NCI-H1092 treated with DMSO at 0.1 percent for 48 hours (cell line): Measurements from ENCODE around the gene FLVCR1.
A peak's percentile ranks its signal among the peaks of the same experiment; 100 is the strongest.
"Not testable (repeated sequence)": the region's sequence is repeated elsewhere in the genome, so short reads cannot be mapped to it uniquely, and the experiment has no call there.

ENCODE experiments used
- DNase-seq: peaks from one replicate; lab custom pipeline; 2025; lab: John Stamatoyannopoulos, UW

Gene FLVCR1

GRCh38 chr1:212857992-212858460 is at the start of gene FLVCR1:
Gene FLVCR1, plus strand, starts transcription at chr1:212858275. Its CDS starts 178 bp downstream, at chr1:212858453.
- peak; percentile 98 for DNase-seq

GRCh38 chr1:212814537-212815334 is 43.3 kb upstream of the FLVCR1 start:
- peak; percentile 23 for DNase-seq

DNA sequence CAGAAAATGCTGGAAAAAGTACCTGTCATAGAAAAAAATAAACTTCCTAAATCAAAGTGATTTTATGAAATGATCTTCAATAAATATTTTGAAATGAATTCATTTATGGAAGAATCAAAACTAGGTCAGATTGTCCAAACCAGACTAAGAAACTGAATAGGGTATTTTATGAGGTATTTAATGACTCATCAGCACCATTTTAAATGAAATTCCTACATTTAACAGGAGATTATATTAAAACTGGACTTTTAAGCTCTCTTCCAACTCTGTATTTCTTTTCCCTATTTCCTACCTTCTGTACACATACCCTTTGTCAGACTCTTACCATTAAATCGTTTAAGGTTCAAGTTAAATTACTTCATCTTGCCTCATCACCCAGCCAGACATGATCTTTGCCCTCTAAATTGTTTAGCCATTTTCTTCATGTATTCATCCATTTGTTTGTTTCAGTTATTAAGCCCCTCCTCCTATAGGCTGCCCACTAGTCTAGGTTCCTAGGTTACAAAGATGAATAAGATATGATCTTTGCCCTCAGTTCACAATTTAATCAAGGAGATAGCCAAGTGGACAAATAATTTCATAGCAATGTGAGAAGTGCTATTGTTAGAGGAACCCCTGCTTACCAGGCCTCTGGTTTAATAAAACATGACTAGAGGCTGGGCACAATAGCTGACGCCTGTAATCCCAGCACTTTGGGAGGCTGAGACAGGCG is 41.4 kb upstream of the FLVCR1 start:
- DNase-seq: no peak

DNA sequence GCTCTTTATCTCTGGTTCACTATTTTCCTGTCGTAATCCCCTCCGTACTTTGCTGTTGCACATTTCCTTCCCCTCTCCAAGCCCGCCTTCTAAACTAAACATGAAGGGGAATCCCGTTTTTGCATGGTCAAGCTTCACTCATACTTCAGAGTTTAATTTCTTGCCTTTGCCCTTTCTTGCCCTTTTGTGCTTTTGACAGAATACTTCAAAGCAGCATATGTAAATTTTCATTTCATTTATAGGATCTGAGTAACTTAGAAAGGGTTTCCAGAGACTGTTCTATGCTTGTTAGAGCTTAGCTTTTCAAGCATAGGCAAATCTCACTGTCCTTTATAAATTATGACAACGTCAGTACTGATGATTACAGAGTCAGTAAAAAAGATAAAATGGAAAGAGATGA is 38.3 kb upstream of the FLVCR1 start:
- no peak for DNase-seq

DNA sequence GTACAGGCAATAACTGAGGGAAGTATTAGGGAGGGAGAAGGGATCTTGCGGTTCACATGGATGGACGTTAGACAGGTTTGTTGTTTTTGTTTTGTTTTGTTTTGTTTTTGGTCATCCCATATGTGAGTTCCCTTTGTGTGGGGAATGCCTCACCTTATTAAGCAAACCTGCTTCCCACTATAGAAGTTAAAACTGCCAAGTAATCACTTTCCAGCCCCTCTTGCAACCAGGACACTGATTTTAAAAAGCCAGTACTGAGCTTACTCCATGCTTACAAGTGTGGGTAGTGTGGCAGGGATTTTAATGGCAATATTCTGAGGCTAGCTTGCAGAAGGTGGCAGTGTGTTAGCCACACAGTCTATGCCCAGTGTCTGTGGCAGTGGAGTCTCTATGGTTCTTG is 37.1 kb upstream of the FLVCR1 start:
- DNase-seq: no peak

DNA sequence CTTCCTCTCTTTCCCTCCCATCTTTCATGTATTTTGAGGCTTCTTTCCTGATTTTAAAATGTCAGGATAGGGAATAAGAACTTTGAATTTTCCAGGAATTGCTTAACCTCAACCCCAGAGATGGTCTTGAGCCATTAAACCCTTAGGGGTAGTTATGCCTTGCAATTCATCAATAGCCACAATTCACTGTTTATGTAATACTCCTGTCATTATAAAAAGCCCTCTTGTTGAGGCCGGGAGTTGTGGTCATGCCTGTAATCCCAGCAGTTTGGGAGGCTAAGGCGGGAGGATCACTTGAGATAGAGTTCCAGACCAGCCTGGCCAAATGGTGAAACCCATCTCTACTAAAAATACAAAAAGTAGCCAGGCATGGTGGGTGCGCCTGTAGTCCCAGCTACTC is 35.1 kb upstream of the FLVCR1 start:
- no peak for DNase-seq

- DNase-seq: no peak
These were observed 33.9 kb upstream of the FLVCR1 start for GRCh38 chr1:212824201-212824600.

DNA sequence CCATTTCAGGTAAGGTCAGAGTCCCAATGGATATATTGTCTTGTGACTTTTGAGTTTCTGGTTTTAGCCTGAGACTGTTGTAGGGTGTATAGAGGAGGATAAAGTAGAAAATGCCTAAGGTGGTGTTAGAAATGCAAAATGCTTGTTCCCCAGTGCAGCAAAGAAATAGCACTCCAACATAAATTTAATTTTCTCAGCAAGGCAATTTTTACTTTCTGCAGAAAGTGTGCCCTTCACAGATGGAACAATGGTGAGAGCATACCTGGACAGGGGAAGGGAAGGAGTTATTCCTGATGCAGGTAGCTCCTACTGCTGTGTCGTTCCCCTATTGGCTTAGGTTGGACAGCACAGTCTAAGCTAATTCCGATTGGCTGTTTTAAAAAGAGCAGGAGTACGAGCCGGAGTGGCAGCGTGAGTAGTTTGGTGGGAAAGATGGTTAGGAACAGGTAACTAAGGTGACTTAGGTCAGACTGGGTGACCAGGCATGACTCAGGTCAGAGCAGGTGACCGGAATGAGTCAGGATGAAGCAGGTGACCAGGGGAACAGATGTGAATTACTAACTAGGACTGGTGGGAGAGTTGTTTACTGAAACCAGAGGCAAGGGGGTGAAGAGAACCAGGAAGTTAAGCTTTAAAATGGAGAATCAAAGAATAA is 32.1 kb upstream of the FLVCR1 start:
- DNase-seq: no peak

DNA sequence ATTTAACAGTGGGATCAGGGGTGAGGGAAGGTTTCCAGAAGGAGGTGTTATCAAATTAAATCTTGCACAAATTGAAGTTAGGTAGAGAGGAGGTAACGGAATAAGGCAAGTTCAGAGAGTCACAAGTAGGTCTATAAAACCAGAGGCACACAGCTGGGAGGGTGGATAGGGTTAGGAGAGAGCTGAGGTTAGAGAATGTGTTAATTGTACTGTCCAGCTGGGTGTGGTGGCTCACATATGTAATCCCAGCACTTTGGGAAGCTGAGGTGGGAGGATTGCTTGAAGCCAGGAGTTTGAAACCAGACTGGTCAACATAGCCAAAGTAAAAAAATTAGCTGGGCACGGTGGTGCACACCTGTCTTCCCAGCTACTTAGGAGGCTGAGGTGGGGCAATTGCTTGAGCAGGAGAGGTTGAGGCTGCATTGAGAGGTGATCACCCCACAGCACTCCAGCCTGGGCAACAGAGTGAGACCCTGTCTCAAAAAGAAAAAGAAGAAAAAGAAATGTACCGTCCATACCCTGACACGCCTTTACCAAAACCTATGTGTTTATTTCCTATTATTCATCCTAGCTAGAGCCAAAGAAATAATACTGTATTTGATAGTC is 30.8 kb upstream of the FLVCR1 start:
- DNase-seq: no peak

GRCh38 chr1:212827831-212828278 is 30.2 kb upstream of the FLVCR1 start:
- no peak for DNase-seq

DNA sequence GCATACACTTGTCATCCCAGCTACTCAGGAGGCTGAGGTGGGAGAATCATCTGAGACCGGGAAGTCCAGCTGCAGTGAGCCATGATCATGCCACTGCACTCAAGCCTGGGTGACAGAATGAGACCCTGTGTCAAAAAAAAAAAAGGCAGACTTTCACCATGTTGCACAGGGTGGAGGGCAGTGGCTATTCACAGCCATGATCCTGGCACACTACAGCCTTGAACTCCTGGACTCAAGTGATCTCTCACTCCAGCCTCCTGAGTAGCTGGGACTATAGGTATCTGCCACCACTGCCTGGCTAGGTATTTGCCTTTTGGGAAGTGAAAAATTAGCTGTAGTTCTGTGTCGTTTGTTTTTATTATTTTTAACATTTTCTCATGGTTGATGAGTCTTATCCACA is 29.7 kb upstream of the FLVCR1 start:
- DNase-seq: no peak

DNA sequence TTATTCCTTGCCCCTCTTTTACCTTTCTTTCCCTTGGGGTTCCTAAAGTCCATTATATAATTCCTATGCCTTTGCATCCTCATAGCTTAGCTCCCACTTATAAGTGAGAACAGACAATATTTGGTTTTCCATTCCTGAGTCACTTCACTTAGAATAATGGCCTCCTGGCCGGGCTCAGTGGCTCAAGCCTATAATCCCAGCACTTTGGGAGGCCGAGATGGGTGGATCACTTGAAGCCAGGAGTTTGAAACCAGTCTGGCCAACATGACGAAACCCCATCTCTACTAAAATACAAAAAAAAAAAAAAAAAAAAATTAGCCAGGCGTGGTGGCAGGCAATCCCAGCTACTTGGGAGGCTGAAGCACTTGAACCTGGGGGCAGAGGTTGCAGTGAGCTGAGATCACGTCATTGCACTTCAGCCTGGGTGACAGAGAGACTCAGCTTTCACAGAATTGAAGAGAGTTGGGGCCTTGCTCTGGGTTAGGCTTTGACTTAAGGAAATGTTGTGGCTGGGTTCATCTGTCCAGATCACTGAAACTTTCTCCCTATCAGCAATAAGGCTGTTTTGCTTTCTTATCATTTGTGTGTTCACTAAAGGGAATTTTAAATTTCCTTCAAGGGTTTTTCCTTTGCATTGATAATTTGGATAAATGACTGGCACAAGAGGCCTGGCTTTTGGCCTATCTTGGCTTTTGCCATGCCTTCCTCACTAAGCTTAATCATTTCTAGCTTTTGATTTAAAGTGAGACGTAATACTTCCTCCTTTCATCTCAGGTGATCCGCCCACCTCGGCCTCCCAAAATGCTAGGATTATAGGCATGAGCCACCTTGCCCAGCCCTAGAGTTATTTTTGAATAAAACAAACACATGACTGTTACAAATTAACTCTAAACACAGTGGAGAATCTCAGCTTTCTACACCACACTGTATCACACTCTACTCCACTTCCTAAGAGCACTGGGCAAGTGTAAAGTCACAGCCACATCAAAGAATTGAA is 24.6 kb upstream of the FLVCR1 start:
- not testable (repeated sequence) for DNase-seq

GRCh38 chr1:212838145-212838544 is 19.9 kb upstream of the FLVCR1 start:
- no peak for DNase-seq

DNA sequence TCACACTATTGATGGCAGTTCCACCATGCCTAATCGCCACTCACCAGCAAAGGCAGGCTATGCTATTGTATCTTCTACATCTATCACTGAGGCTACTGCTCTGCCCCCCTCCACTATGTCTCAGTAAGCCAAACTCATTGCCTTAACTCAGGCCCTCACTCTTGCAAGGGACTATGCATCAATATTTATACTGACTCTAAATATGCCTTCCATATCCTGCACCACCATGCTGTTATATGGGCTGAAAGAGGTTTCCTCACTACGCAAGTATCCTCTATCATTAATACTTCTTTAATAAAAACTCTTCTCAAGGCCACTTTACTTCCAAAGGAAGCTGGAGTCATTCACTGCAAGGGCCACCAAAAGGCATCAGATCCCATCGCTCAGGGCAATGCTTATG is 13.6 kb upstream of the FLVCR1 start:
- not testable (repeated sequence) for DNase-seq

DNA sequence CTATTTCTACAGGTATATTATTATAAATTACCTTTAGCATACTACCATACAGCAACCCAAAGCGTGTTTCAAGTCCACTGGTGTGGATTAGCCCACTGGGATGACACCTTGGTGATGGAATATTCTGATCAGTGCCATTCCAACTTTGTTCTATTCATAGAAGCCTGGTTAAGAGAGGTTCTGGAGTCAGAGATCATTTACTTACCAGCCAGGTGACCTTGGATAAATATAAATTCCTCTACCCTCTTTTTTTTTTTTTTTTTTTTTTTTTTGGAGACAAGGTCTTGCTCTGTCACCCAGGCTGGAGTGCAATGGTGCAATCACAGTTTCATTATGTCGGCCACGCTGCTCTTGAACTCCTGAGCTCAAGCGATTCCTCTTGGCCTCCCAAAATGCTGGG is 10.5 kb upstream of the FLVCR1 start, which contains the start of gene SPATA45:
Gene SPATA45 (minus strand): TSS at position 101 of the 400 bp plus-strand sequence. CDS start 11,500 bp downstream, outside the sequence.
- no peak for DNase-seq

- DNase-seq: no peak
These were observed 5.9 kb upstream of the FLVCR1 start for GRCh38 chr1:212852105-212852688.

DNA sequence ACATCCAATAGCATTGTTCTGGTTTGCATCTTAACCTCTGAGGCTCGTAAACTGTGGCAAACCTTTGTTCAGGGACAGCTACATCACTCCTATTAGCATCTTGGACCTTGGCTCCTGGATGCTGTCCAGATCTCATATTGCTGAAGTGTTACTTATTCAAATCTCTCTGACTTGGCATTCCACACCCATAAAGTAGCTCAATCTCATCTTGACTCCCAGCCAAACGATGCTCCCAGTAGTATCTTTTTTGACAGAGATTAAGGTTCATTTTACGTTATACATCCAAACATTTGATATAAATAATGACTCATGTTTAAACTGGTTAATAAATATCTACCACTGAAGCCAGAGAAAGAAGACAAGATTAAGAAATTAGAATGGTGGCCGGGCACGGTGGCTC is 4.4 kb upstream of the FLVCR1 start:
- no peak for DNase-seq

DNA sequence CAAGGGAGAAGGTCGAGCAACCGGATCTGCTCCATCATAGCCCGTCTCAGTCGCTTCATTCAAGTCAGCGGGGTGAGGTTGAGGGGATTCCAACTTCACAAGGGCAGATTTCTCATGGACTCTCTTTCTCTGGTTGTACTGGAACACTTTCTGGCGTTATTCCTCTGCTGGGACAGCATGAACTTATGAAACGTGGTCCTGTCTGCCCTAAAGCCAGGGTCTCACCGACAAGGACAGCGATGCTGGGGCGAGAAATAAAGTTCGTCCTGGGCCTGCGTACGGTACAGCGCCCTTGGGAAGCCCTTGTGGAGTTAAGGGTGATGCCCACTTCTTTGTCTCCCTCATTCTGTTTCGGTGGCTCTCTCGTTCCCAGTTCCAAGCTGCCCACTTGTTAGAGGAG is 1.3 kb upstream of the FLVCR1 start:
- DNase-seq: no peak

DNA sequence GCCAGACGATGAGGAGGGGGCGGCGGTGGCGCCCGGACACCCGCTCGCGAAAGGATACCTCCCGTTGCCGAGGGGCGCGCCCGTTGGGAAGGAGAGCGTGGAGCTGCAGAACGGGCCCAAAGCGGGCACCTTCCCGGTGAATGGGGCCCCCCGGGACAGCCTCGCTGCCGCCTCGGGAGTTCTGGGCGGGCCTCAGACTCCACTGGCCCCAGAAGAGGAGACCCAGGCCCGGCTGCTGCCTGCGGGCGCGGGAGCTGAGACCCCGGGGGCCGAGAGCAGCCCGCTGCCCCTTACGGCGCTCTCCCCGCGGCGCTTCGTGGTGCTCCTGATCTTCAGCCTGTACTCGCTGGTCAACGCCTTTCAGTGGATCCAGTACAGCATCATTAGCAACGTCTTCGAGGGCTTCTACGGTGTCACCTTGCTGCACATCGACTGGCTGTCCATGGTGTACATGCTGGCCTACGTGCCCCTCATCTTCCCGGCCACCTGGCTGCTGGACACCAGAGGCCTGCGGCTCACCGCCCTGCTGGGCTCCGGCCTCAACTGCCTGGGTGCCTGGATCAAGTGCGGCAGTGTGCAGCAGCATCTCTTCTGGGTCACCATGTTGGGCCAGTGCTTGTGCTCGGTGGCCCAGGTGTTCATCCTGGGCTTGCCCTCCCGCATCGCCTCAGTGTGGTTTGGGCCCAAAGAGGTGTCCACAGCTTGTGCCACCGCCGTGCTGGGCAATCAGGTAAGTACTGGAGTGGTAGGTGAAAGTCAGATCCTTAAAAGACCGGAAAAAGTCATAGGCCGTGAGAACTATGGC is 588 bp downstream of the FLVCR1 start:
- DNase-seq: peak; percentile 77
